ENCODE data around the gene RPTOR.

DNA sequence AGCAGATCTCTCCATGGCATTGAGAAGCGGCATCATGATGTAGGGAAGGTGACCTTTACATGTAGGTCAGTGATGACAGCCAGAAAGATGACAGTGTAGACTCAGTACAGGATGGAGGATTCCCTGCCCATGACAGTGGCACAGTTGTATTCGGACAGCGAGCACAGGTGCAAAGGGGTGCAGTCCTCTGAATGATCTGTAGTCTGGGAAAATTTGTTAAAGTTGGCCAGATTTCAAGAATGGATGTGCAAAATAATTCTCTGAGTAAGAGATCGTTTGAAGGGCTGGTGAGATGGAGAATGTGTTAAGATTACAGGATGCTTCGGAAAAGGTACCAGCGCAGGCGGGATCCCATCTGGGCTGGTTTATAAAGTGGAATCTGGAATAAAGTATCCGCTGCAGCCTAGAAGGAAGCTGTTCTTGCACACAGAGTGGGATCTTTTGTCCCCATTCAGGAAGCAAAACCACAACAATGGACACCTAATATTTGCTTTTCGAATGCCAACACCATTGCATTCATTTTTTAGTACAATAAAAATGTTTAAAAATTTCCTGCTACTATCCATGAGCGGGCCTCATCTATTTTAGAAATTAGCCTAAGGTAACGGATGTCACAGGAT lies 101.2 kb downstream of the RPTOR start:
- TF ChIP-seq YY1 (IDR thresholded peaks at IDR 0.05; ENCODE audit: low read depth, low read length) (no peak), SIX5 (IDR thresholded peaks at IDR 0.05; ENCODE audit: low read depth, low read length, severe bottlenecking) (no peak), FOXM1 (IDR thresholded peaks at IDR 0.05; ENCODE audit: low read depth, low read length) (no peak), CEBPB (IDR thresholded peaks at IDR 0.05; ENCODE audit: borderline replicate concordance in 1 of 2, low read depth in 2 of 2, low read length in 2 of 2) (no peak), SPI1 (IDR thresholded peaks at IDR 0.05; ENCODE audit: borderline replicate concordance, insufficient read depth, low read depth, low read length) (no peak), HDAC2 (IDR thresholded peaks at IDR 0.05) (no peak)
- TF ChIP-seq, protein P1, sequence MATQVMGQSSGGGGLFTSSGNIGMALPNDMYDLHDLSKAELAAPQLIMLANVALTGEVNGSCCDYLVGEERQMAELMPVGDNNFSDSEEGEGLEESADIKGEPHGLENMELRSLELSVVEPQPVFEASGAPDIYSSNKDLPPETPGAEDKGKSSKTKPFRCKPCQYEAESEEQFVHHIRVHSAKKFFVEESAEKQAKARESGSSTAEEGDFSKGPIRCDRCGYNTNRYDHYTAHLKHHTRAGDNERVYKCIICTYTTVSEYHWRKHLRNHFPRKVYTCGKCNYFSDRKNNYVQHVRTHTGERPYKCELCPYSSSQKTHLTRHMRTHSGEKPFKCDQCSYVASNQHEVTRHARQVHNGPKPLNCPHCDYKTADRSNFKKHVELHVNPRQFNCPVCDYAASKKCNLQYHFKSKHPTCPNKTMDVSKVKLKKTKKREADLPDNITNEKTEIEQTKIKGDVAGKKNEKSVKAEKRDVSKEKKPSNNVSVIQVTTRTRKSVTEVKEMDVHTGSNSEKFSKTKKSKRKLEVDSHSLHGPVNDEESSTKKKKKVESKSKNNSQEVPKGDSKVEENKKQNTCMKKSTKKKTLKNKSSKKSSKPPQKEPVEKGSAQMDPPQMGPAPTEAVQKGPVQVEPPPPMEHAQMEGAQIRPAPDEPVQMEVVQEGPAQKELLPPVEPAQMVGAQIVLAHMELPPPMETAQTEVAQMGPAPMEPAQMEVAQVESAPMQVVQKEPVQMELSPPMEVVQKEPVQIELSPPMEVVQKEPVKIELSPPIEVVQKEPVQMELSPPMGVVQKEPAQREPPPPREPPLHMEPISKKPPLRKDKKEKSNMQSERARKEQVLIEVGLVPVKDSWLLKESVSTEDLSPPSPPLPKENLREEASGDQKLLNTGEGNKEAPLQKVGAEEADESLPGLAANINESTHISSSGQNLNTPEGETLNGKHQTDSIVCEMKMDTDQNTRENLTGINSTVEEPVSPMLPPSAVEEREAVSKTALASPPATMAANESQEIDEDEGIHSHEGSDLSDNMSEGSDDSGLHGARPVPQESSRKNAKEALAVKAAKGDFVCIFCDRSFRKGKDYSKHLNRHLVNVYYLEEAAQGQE (IDR thresholded peaks at IDR 0.05; ENCODE audit: low read depth, low read length), result no peak
